ENCODE measurements around the gene AOPEP.

Gene AOPEP

GRCh38 chr9:94926431-94926800 is 199.9 kb downstream of the AOPEP start:
- Histone ChIP-seq H3K36me3 (ENCODE audit: insufficient read depth, low read length) (0 out of 2 replicates have a peak, but pooled peaks cover 4% of the 10 kb centered on the region), H3K27me3 (ENCODE audit: insufficient read depth, low read length) (no peaks in the 10 kb centered on the region), H3K79me2 (ENCODE audit: insufficient read depth, low read length) (no peaks in the 10 kb centered on the region), H3K4me1 (ENCODE audit: insufficient read depth, low read length, severe bottlenecking) (peaks cover 45% of the 10 kb centered on the region), H3K9me3 (ENCODE audit: low read length) (no peaks in the 10 kb centered on the region), H3K9ac (ENCODE audit: low read length) (no peak overlapping the region), H3K4me3 (ENCODE audit: low read depth, low read length, poor library complexity, severe bottlenecking) (no peak overlapping the region), H3K9me2 (ENCODE audit: low read depth, low read length) (no peaks in the 10 kb centered on the region), H3K27ac (ENCODE audit: low read depth, low read length, poor library complexity, severe bottlenecking) (no peak overlapping the region), H2AFZ (ENCODE audit: low read length) (no peak overlapping the region), H3K4me2 (ENCODE audit: low read length) (no peak overlapping the region), H4K20me1 (ENCODE audit: insufficient read depth, low read length) (no peaks in the 10 kb centered on the region), H3F3A (ENCODE audit: insufficient read depth, low read length) (peaks cover 7% of the 10 kb centered on the region; the same call in 1 of the 2 replicates)
- TF ChIP-seq EZH2 (IDR thresholded peaks at IDR 0.05; ENCODE audit: borderline replicate concordance, low read length) (no peak), CTCF (IDR thresholded peaks at IDR 0.05; ENCODE audit: low read length) (no peak)

- Histone ChIP-seq H3K27me3 (ENCODE audit: insufficient read depth, low read length) (no peaks in the 10 kb centered on the region), H3K4me1 (ENCODE audit: insufficient read depth, low read length, severe bottlenecking) (peaks cover 37% of the 10 kb centered on the region), H3K9me2 (ENCODE audit: low read depth, low read length) (no peaks in the 10 kb centered on the region), H3K36me3 (ENCODE audit: insufficient read depth, low read length) (0 out of 2 replicates have a peak, but pooled peaks cover 4% of the 10 kb centered on the region), H4K20me1 (ENCODE audit: insufficient read depth, low read length) (no peaks in the 10 kb centered on the region), H3K27ac (ENCODE audit: low read depth, low read length, poor library complexity, severe bottlenecking) (no peak overlapping the region), H3F3A (ENCODE audit: insufficient read depth, low read length) (peaks cover 7% of the 10 kb centered on the region; the same call in 1 of the 2 replicates), H3K9ac (ENCODE audit: low read length) (no peak overlapping the region), H3K4me3 (ENCODE audit: low read depth, low read length, poor library complexity, severe bottlenecking) (no peak overlapping the region), H3K4me2 (ENCODE audit: low read length) (no peak overlapping the region), H3K79me2 (ENCODE audit: insufficient read depth, low read length) (no peaks in the 10 kb centered on the region), H3K9me3 (ENCODE audit: low read length) (no peaks in the 10 kb centered on the region), H2AFZ (ENCODE audit: low read length) (no peak overlapping the region)
- TF ChIP-seq EZH2 (IDR thresholded peaks at IDR 0.05; ENCODE audit: borderline replicate concordance, low read length): no peak
- no peak for TF ChIP-seq CTCF (IDR thresholded peaks at IDR 0.05; ENCODE audit: low read length)
Measured at GRCh38 chr9:94927048-94927761, 200.7 kb downstream of the AOPEP start.

GRCh38 chr9:94927762-94928670 is 201.5 kb downstream of the AOPEP start:
- Histone ChIP-seq H3K9me3 (ENCODE audit: low read length) (no peaks in the 10 kb centered on the region), H4K20me1 (ENCODE audit: insufficient read depth, low read length) (no peaks in the 10 kb centered on the region), H3K9ac (ENCODE audit: low read length) (no peak overlapping the region), H3K9me2 (ENCODE audit: low read depth, low read length) (no peaks in the 10 kb centered on the region), H3K4me2 (ENCODE audit: low read length) (no peak overlapping the region), H2AFZ (ENCODE audit: low read length) (no peak overlapping the region), H3K27me3 (ENCODE audit: insufficient read depth, low read length) (no peaks in the 10 kb centered on the region), H3K27ac (ENCODE audit: low read depth, low read length, poor library complexity, severe bottlenecking) (no peak overlapping the region), H3K4me3 (ENCODE audit: low read depth, low read length, poor library complexity, severe bottlenecking) (no peak overlapping the region), H3K79me2 (ENCODE audit: insufficient read depth, low read length) (no peaks in the 10 kb centered on the region), H3K36me3 (ENCODE audit: insufficient read depth, low read length) (0 out of 2 replicates have a peak, but pooled peaks cover 4% of the 10 kb centered on the region), H3F3A (ENCODE audit: insufficient read depth, low read length) (peaks cover 7% of the 10 kb centered on the region; the same call in 1 of the 2 replicates), H3K4me1 (ENCODE audit: insufficient read depth, low read length, severe bottlenecking) (peaks cover 29% of the 10 kb centered on the region)
- TF ChIP-seq CTCF (IDR thresholded peaks at IDR 0.05; ENCODE audit: low read length) (no peak), EZH2 (IDR thresholded peaks at IDR 0.05; ENCODE audit: borderline replicate concordance, low read length) (no peak)

All from OCI-LY1 (cell line).